ENCODE measurements around the gene EPO.
"Not testable (repeated sequence)": the region's sequence is repeated elsewhere in the genome, so short reads cannot be mapped to it uniquely, and the experiment has no call there.

EPO gene

GRCh38 chr7:100744605-100745004, 24.3 kb downstream of the EPO start:
- DNase-seq, result no peak

GRCh38 chr7:100745184-100745583, 24.9 kb downstream of the EPO start:
- no peak for DNase-seq

- DNase-seq, result no peak
These were observed 32.7 kb downstream of the EPO start for GRCh38 chr7:100752994-100753393.

- no peak for DNase-seq
These were observed 33.5 kb downstream of the EPO start for GRCh38 chr7:100753750-100754149.

GRCh38 chr7:100759357-100760171, 39.3 kb downstream of the EPO start:
- DNase-seq, result no peak

- not testable (repeated sequence) for DNase-seq
These were observed 42.6 kb downstream of the EPO start for GRCh38 chr7:100762841-100763240.

GRCh38 chr7:100763556-100764140, 43.4 kb downstream of the EPO start:
- DNase-seq, result no peak

GRCh38 chr7:100764841-100765240, 44.6 kb downstream of the EPO start:
- DNase-seq, result no peak

GRCh38 chr7:100765250-100765649, 45.0 kb downstream of the EPO start:
- DNase-seq, result no peak

- no peak for DNase-seq
These were observed 48.5 kb downstream of the EPO start for GRCh38 chr7:100768784-100769183.

Measured in stimulated activated CD4-positive, alpha-beta T cell treated with anti-CD3 and anti-CD28 coated beads, Interleukin-4, amount 100 ng/mL, for 1 hour (primary cell).